IPS DF 4.7 (cell line): ENCODE results near the gene TMEM267.
"Not testable (repeated sequence)": the region's sequence is repeated elsewhere in the genome, so short reads cannot be mapped to it uniquely, and the experiment has no call there.

Experiments used
- DNase-seq: peaks from one replicate; pipeline ENCODE4 v3.0.0-alpha.2; 2013; ENCODE audit warnings: low spot score; ENCODE audit errors: extremely low read depth

Gene TMEM267, protein sequence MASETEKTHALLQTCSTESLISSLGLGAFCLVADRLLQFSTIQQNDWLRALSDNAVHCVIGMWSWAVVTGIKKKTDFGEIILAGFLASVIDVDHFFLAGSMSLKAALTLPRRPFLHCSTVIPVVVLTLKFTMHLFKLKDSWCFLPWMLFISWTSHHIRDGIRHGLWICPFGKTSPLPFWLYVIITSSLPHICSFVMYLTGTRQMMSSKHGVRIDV

DNA sequence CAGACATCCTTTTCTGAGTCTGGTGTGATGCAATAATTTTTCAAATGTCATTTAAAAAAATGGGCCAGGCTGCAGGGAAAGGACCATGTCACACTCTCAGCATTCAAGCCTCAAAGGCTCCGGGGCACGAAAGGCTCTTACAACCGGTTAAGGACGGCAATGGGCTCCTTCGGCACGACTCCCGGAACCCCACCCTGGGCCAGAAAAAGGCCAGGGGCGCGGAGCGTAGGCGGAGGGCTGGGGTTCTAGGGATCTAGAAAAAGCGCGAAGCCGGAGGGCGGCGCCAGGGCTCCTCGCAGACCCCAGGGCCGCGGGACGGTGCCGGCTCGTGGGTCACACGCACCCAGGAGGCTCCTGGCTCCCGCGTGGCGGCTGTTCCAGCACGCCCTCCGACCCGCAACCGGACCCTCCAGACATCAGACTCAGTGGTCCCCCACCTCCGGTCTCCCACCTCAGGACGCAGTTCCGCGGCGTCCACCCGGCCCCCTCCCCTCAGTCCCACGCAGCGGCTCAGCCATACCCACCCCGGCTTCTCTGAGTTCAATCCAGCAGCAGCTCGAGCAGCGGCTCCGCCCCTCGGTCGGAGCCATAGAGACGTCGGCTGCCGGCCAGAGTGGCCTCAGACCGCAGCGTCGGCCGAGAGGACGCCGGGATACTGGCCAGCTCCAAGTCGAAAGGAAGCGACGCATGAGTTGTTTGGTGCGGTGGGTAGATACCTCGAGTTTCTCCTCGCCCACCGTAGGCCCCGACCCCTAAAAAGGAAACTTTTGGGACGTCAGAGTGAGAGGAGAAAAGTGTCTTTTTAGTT is at the start of gene TMEM267:
Gene TMEM267 (minus strand): TSS at position 568 of the 808 bp plus-strand sequence. CDS start 29,896 bp downstream, outside the sequence.
- no peak for DNase-seq

DNA sequence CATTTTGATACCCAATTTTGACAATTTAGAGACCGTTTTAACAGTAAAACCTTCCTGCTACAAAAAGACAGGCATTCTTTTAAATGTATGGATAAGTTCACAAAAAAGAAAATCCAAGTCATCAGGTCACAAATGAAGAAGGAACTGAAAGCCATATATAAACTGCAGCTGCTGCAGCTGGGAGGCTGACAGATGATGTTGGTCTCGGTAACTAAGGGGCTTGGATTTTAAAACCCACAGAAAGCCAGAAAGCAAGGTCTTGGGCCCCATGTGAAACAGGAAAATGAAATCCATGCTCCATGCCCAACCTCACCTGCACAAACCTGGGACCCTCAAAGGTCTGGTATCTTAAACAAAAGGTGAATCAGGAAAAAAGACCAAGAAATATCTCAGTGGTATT is 47.0 kb upstream of the TMEM267 start:
- DNase-seq, result no peak

DNA sequence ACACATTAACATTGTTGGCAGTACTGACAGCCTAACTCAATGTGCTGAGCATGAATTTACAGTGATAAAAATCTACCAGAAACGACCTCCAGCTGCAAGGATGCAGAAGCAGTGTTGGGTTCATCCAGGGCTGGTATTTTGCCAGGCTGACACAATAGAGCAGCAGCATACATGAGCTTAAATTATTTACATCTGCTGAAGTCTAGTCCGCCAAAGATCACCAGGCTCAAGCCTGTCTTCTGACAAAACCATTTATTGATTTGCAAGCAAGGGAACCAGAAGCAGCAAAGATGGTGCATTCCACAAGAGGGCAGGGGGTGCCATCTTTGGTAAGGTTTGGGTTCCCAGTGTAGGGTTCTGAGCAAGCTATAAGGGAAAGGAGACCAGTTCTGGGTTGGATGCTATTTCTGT is 40.0 kb upstream of the TMEM267 start:
- DNase-seq, result no peak

DNA sequence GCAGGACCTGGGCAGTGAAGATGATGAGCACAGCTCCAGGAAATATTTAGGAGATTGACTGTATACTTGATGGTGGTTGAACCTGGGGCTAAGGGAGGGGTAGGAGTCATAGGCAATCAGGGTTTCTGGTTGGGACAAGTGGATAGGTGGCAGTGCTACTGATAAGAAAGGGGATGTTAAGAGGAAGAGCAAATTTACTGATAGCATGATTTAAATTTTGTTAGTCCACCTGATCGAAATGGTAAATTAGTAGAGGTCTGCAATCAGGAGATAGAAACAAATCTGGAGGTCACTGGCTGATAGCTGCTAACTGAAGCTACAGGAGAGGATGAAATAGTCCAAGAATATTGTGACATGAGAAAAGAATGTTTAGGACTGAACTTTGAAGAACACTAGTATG is 37.0 kb upstream of the TMEM267 start:
- no peak for DNase-seq

DNA sequence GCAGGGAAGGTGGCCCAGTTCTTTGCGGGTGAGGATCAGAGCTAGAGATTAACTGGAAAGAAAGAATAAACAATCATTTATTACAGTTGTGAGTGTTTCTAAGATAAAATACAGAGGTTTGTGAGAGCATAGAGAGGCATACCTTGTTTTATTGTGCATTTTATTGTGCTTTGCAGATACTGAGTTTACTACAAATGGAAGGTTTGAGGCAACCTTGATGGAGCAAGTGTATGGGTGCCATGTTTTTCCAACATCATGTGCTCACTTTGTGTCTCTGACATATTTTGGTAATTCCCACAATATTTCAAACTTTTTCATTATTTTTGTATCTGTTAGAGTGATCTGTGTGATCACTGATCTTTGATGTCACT is 32.0 kb upstream of the TMEM267 start:
- no peak for DNase-seq

DNA sequence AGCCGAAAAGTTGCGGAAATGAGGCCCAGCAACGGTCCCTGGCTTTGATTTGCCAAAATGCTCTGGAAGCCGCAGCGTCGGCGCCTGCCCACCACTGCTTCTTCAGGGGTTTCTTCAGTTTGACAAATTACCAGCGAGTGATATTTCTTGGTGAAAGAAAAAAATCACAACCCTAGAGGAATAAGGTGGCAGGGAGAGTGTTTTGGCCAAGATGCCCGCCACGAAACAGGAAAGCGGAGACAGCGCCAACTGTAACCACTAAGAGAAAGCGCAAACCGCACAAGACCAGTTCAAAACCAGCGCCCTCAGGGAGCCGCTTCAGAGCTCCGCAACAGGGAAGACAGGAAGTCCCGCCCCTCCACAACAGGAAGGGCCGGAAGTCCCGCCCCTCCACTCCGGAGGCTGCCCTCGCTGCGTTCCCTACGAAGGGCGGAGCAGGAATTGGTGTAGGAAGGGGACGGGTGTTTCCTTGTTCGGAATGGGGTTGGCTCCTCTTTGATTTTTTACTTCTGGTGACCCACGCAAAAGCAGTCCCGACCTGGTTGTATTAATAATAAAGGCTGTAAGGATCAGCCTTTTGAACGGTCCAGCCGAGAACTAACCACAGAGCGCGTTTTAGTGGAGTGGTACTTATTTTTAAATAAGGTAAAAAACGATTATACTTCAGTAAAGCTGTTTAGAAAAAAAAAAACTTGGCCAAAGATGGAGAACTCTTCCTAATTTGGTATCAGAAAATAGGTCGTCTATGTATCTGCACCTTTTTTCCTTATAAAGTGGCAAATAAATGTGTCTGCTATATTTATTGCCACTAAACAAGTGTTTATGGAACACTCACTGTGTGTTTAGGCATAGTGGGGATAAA is 31.4 kb upstream of the TMEM267 start, which contains the start of gene C5orf34:
Gene C5orf34 (minus strand): TSS at position 333 of the 862 bp plus-strand sequence. CDS start 5,809 bp downstream, outside the sequence.
- peak; percentile 88 for DNase-seq

DNA sequence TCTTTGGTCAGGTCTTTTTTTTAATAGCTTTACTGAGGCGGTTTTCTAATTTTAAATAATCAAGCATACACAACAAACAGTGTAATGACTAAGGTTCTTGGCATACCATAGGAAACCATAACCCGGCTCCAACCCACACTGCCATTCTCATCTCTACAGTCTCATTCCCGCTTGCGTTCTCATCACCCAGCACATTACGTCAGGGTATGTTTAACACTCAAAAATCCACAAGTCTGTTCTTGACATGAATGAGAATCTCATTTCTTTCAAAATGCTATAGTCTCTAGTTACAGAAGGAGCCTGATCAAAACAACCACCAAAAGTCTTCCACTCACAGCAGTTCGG is 30.8 kb upstream of the TMEM267 start:
- no peak for DNase-seq

DNA sequence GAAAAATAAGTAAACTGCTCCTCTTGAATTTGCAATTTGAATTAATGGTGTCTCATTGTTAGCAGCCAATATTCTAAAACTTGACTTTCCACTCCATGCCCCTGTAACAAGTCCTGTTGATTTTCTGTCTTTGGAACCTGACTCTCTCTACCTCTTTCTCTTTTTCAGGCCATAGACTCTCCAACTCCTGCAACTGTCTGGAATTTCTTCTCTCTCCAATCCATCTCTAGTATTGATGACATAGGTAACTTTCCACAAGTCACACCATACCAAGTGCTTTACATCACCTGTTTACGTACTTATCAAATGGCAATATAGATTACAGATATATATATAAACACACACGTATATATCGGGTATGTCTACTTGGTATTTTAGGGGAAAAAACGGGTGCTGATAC is 30.4 kb upstream of the TMEM267 start:
- no peak for DNase-seq

DNA sequence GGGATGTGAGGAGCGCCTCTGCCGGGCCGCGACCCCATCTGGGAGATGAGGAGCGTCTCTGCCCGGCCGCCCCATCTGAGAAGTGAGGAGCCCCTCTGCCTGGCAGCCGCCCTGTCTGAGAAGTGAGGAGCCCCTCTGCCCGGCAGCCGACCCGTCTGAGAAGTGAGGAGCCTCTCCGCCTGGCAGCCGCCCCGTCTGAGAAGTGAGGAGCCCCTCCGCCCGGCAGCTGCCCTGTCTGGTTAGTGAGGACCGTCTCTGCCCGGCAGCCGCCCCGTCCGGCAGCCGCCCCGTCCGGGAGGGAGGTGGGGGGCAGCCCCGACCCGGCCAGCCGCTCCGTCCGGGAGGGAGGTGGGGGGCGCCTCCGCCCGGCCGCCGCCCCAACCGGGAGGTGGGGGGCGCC is 27.4 kb upstream of the TMEM267 start:
- not testable (repeated sequence) for DNase-seq

DNA sequence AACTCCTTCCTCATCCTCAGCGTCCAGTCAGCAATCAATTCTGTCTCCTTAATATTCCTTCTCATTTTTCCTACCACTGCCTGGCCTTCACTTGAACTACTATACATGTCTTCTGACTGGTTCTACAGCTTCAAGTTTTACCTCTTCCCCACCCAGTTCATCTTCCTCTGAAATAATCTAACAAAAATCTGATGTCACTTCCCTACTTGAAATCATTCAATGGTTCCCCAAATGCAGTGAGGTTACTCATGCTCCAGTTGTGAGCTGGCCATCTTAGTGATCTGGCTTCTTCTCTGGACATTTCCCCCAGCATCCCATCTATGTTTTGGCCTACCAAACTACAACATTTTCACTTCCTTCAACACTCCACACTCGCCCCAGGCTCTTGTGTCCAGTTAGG is 14.9 kb upstream of the TMEM267 start:
- no peak for DNase-seq

DNA sequence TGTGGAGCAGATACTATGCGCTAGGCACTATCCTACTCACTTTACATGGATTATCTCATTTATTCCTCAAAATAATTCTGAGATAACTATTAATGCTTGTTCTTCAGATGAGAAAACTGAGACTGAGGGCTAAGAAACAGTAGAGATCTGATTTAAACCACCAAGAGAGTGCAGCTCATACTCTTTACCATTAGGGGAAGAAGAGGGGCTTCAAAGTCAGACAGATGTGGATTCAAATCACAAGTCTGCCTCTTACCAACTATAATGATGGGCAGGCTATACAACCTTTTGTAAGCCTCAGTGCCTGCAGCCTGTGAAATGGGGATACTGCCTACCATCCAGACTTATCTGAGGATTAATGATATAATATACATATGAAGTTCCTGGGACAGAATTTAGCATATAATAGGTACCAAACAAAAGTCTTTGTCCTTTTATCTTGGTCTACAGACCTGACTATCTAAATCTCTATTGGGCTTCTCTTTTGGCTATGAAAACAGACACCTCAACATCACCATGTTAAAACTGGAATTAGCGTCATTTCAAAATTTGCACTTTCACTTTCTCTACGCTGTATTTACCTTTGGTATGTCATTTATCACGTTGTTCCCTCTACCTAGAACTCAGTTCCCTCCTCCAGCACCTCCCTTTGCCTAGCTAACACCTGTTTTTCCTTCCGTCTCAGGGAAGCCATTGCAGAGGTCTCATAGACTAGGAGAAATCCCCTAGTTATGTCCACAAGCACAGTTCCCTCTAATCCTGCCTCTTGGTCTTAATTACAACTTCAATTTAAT is 13.8 kb upstream of the TMEM267 start:
- DNase-seq, result no peak

DNA sequence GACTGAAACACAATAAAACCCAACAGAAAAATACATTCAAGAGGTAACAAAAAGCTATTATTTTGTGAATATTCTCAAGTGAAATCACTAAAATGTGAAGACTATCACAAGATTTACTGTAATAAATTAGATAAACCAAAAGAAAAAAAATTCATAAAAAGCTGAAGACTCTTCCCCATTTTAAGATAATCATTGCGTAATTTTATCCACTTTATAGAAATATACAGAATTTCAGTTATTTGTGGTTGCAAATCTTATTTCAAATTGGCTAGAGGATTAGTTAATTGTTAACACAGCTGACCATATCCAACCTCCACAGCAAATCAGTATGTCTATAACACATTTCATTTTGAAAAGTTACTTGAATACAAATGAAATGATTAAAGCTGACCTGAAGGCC is 7.7 kb upstream of the TMEM267 start:
- no peak for DNase-seq

DNA sequence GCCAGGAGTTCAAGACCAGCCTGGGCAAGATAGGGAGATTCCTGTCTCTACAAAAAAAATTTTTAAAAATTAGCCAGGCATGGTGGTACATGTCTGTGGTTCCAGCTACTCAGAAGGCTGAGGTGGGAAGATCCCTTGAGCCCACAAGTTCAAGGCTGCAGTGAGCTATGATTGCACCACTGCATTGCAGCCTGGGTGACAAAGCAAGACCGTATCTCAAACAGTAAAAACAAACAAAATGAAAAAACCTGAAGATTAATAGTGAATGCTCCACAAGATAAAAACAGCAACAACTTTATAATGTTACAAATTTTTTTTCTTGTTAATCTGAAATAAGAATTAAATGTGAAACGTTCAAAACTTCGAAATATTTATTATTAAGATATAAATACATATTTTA is 2.7 kb upstream of the TMEM267 start:
- no peak for DNase-seq

DNA sequence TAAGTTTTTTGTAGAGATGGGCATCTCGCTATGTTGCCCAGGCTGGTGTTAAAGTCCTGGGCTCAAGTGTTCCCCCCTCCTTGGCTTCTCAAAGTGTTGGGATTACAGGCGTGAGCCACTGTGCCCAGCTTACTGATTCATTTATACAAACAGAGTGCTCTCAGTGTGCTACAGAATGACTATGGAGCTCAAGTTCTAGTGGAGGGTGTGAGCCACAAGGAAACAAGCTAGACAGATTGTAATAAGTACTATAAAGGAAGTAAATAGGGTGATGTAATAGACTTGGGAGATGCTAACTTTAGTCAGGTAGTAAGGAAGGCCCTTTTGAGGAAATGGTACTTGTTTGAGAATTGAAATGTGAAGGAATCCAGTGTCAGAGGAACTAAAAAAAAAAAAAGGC is 1.7 kb upstream of the TMEM267 start:
- DNase-seq, result no peak

DNA sequence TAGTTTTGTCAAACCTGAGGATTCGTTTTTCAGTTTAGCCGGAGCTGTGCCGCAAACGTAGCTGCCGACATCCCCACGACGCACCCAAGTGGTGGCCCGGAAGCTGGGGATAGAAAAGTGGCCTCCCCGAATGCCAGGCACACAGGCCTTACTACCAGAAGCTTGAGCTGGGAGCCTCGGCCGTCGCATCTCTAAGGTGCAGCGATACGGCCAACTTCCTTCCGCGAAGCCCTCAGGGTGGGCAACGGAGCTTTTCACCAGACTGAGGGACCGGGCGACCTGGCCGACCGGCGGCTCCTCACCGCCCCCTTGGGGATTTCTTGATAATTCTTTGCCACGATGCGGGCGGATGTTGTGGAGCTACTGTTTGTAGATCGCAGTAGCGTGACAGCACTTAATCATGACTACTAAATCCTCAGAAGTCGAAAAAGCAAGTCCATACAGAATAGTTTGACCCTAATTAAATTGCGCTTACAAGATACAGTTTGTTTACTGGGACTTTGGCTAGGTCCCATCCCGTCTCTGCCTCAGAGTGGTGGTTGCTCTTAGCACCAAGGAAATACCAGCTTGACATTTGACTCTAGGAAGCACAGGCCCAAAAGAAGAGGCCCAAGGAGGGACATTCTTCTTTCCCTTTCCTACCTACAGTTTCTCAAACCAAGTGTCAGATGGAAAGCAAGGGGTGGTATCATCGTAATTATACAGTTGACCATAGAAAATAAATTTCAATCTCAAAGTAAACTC is 613 bp upstream of the TMEM267 start:
- no peak for DNase-seq

DNA sequence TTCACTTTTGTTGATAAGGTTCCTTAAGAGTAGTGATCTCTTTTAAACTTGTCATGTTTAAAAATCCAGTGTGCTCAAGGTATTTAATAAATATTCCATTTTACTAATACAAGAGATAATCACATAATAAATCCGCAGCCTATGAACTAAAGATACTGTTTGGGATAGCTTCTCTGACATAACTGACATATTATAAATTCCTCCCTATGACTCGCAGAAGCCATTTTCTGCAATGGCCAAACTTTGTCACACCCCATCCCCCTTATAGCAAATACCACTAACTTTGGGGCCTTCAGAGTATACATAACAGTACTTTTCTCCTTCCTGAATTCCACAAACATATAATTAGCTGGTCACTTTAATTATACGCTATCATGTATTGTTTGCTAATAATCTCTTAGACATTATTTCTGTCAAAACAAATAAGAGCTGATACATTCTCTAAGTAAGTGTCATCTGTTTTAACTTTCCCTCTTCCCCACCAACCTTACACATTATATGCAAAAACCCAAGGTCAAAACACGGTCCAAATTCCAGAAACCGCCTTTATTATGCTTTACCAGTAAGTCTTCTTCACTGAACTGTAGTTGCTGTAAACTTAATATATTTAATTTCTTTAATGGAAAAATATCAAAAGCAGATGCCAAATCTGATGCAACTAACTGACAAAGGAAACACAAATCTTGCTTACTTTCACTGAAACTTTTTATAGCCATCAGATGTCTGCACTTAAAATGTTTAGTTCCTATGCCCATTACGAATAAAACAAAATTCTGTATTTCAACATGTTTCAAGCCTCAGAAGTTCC is 971 bp downstream of the TMEM267 start:
- no peak for DNase-seq

DNA sequence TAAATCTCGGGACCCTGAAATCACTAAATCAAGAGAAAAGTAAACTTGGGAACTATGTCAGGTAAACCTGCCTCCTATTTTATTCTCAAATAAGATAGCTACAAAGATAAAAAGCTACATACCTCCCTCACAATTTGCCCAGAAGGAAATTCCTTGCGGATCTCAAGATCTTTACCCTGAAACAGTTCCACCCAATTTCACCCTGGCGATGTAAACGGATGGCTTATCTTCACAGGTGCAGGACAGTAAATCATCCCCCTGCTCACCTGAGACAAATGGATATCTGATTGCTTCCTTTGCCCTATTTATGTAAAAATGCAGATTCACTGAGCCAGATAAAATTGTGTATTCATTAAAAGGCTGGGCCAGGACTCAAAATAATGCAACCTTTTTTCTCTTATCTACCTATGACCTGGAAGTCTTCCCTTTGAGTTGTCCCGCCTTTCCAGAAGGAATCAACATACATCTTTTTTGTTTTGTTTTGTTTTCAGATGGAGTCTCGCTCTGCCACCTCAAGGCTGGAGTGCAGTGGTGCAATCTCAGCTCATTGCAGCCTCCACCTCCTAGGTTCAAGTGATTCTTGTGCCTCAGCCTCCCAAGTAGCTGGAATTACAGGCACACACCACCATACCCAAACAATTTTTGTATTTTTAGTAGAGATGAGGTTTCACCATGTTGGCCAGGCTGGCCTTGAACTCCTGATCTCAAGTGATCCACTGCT is 13.8 kb downstream of the TMEM267 start:
- no peak for DNase-seq

DNA sequence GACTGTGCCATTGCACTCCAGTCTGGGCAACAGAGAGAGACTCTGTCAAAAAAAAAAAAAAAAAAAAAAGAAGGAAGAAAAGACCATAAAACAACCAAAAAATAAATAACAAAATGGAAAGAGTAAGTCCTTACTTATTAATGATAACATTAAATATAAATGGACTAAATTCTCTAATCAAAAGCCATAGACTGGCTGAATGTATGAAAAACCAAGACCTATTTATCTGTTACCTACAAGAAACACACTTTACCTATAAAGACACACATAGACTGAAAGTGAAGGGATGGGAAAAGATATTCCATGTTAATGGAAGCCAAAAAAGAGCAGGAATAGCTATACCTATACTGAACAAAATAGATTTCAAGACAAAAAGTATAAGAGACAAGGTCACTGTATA is 16.6 kb downstream of the TMEM267 start:
- DNase-seq, result no peak

DNA sequence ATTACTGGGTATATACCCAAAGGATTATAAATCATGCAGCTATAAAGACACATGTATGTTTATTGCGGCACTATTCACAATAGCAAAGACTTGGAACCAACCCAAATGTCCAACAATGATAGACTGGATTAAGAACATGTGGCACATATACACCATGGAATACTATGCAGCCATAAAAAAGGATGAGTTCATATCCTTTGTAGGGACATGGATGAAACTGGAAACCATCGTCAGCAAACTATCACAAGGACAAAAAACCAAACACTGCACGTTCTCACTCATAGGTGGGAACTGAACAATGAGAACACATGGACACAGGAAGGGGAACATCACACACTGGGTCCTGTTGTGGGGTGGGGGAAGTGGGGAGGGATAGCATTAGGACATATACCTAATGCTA is 18.2 kb downstream of the TMEM267 start:
- not testable (repeated sequence) for DNase-seq
